Stimulated activated effector memory CD8-positive, alpha-beta T cell treated with anti-CD3 and anti-CD28 coated beads, Interleukin-12 subunit alpha, Interleukin-12 subunit beta, amount 100 ng/mL, for 72 hours (primary cell): Measurements from ENCODE around the gene UBASH3B.
A peak's percentile ranks its signal among the peaks of the same experiment; 100 is the strongest.

Experiments
- ATAC-seq: fragments of 150-1000 bp; cut with Tn5 transposase; 2 replicates; pipeline ENCODE4 v1.10.0; 2021
- DNase-seq, 2 donors: peaks; one replicate each; pipeline ENCODE4 v3.0.0; 2021 to 2022; ENCODE audit warnings: low spot score in 2 of 2
- H3K27ac Mint-ChIP-seq: one replicate; pipeline ENCODE4 v1.8.0; 2022; ENCODE audit warnings: mild to moderate bottlenecking, mixed read lengths
- H3K36me3 Mint-ChIP-seq: one replicate; pipeline ENCODE4 v1.8.0; 2022; ENCODE audit warnings: mild to moderate bottlenecking, mixed read lengths
- H3K4me1 Mint-ChIP-seq: one replicate; pipeline ENCODE4 v1.8.0; 2022; ENCODE audit warnings: mixed read lengths
- H3K4me3 Mint-ChIP-seq: one replicate; pipeline ENCODE4 v1.8.0; 2022; ENCODE audit warnings: mild to moderate bottlenecking, mixed read lengths
- H3K9me3 Mint-ChIP-seq: one replicate; pipeline ENCODE4 v1.8.0; 2022; ENCODE audit warnings: mixed read lengths

UBASH3B gene

DNA sequence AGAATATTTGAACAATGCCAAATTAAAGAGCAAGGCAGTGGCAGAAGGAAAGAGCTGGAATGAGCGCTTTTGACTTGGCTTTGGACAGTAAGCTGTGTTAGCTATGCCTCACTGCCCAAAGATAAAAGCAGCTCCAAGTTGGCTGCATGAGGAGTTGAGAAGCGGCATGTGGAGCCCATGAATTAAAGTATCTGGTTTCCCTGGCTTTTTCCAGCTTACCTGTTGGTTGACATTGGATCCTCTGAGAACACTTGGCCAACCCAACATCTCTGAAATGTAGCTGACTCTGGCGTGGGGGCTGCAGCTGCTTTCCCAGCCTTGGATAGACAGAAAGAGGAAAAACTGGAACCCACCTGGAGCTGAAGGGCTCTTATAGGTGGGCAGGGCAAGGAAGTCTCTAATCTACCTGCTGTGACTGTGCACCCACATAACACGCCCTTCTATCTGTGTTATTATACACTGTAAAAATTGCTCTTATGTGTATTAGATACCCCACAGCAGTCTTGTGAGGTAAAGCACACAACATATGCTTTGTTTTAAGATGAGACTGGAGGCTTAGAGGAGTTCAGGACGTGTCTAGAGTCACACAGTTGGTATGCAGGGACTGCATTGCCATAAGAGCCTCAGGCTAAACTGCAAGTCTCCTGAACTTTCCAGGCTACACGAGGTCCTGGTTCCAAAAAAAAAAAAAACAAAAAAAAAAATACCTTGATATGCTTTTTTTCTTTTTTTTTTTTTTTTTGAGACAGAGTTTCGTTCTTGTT is 5.8 kb downstream of the UBASH3B start:
- Mint-ChIP-seq H3K36me3 (peaks cover 13% of the 10 kb centered on the region), H3K27ac (no peak overlapping the region), H3K4me3 (no peak overlapping the region), H3K9me3 (no peaks in the 10 kb centered on the region), H3K4me1 (peaks cover 40% of the 10 kb centered on the region)
- ATAC-seq = no peak
- no peak for DNase-seq

DNA sequence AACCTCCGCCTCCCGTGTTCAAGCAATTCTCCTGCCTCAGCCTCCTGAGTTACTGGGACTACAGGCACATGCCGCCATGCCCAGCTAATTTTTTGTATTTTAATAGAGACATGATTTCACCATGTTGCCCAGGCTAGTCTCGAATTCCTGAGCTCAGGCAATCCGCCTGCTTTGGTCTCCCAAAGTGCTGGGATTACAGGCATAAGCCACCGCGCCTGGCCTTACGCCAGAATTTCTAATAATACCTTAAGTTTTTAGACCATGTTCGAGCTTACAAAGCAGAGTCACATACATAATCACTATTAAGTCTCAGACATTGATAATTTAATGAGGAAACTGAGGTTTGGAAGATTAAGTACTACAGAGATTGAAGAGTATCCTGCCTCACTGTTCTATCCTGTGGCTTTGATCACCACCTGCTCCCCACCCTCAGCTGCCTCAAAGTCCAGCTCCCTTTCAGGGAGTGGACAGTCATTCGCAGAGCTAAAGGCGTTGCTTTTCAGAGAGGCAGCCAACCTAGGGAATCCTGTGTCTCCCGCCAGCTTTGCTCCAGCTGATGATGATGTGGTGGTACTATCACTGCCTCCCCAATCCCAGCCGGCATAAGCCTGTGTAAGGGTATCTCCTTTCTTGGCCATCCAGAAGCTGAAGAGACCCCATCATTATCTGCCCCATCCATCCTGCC is 7.7 kb downstream of the UBASH3B start:
- Mint-ChIP-seq H3K27ac (no peak overlapping the region), H3K9me3 (no peaks in the 10 kb centered on the region), H3K4me1 (peaks cover 44% of the 10 kb centered on the region), H3K4me3 (no peak overlapping the region), H3K36me3 (peaks cover 13% of the 10 kb centered on the region)
- ATAC-seq = no peak
- DNase-seq = no peak

DNA sequence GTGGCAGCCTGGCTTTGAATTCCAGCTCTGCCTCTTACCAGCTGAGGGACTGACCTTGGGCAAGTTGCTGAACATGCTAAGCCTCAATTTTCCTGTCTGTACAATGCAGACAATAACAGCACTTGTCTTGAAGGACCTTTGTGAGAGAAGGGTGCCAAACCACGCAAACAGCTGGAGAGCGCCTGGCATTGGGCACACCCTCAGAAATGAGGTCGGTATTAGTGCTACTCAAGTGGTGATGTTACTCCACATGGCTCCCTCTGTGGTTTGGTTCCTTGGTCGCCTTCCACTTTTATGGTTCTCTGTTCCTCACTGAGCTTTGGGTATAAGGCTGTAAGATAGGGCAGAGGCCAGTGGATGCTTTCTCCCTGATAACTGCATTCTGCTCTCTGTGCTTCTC is 8.2 kb downstream of the UBASH3B start:
- Mint-ChIP-seq H3K9me3 (no peaks in the 10 kb centered on the region), H3K4me1 (peaks cover 49% of the 10 kb centered on the region), H3K36me3 (peaks cover 13% of the 10 kb centered on the region), H3K27ac (no peak overlapping the region), H3K4me3 (no peak overlapping the region)
- DNase-seq (no peak), ATAC-seq (no peak)

DNA sequence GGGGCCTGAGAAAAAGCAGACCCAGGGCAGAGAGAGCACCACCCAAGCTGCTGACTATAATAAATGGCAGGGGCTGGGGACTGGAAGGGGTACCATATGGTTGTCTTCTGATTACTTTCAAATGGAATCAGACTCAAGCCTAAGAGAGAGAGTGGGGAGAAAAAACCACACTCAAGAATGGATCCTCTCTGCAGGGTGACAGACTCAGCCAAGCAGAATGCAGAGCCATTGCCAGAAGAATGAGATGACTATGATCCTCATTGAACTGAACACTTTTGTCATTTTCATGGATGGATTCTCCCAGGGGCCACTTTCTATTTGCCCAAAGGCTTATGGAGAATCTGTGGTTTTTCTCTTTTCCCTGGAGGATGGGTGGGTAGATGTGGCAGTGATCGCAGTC is 8.7 kb downstream of the UBASH3B start:
- ATAC-seq (no peak), DNase-seq (no peak)
- Mint-ChIP-seq H3K36me3 (peaks cover 13% of the 10 kb centered on the region), H3K4me3 (no peak overlapping the region), H3K4me1 (peaks cover 49% of the 10 kb centered on the region), H3K27ac (no peak overlapping the region), H3K9me3 (peaks cover under 1% of the 10 kb centered on the region)

DNA sequence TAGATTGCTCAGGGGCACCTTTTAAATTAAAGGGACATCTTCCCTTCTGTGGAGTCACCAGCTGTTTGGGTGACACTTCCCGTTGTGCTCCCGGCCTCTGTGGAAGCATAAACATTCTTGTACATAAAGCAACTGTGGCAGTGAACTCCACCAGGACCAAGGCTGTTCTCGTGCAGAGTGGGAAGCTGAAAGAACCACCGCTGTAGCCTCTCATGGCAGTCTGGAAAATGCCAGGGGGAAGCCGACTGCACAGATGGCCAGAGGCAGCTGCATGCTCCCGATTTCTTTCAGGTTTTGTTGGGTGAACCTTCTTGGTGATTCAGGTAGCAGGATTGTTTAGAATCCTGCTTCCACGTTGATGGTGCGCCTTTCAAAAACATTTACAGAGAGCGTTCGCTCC is 10.3 kb downstream of the UBASH3B start:
- H3K4me1 Mint-ChIP-seq = peaks cover 53% of the 10 kb centered on the region
- no peak overlapping the region for H3K27ac Mint-ChIP-seq
- H3K36me3 Mint-ChIP-seq = peaks cover 13% of the 10 kb centered on the region
- ATAC-seq (no peak), DNase-seq (no peak)
- peaks cover 3% of the 10 kb centered on the region for H3K9me3 Mint-ChIP-seq
- H3K4me3 Mint-ChIP-seq = no peak overlapping the region

DNA sequence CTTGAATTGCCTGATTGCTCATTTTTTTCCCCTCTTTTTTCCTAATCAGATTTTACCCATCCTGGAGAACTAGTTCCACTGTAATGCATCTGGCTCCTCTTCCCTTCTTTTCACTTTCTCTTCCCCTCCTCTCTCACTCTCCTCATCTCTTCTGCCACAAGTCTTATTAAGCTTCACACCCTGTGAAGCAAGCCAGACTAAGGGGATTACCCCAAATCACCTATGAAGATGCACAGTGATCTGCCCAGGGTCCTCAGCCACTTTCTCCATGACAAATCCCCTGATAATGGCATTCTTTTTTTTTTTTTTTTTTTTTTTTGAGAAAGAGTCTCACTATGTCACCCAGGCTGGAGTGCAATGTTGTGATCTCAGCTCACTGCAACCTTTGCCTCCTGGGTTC is 11.2 kb downstream of the UBASH3B start:
- H3K27ac Mint-ChIP-seq = no peak overlapping the region
- peak overlapping the region; percentile 48 for H3K4me3 Mint-ChIP-seq

DNA sequence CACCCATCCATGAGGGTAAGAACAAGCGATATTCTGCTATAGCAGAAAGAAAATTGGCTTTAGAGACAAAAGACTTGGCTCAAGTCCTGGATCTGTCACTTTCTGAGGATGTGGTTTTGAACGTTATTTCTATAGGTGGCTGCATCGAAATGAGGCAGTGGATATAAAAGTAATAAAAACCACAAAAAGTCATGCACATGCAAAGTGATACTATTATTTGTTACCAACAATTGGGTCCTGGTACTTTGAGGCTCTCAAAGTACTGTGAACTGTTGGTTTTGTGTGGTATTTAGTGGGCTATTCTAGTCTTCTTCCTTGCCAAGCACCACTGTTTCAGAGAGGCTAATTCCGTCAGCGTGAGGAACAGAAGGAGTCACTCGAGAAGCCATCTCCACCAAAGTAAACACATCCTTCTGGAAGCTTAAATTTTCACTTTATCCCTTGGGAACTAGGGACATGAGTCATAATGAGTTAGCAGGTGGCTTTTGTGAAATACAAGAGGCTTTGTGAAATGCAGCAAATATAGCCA is 13.1 kb downstream of the UBASH3B start:
- Mint-ChIP-seq H3K27ac (peak overlapping the region; percentile 35), H3K4me3 (peak overlapping the region; percentile 4), H3K4me1 (peaks cover 56% of the 10 kb centered on the region), H3K36me3 (peaks cover 9% of the 10 kb centered on the region), H3K9me3 (peaks cover 3% of the 10 kb centered on the region)
- ATAC-seq (peak; percentile 88), DNase-seq (no peak)

More for the DNA sequence above, 11.2 kb downstream of the UBASH3B start:
- ATAC-seq (no peak), DNase-seq (no peak)
- H3K36me3 Mint-ChIP-seq = peaks cover 13% of the 10 kb centered on the region
- peaks cover 53% of the 10 kb centered on the region for H3K4me1 Mint-ChIP-seq
- H3K9me3 Mint-ChIP-seq = peaks cover 3% of the 10 kb centered on the region

DNA sequence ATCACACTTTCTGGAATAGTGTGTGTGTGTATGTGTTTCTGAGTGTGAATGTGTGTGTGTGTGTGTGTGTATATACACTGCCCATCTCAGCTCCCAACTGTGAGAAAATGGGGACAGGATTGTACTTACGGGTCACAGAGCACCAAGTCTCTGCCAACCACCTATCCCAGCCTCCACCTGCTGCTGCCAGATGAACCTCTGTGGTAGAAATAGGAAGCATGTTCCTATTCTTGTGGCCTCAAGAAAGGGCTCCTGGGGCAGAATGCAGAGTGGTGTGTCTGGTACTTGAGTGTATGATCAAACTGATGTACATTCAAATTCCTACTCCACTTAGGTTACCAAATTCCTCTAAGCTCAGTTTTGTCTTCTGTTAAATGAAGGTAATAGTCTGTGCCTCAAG is 14.6 kb downstream of the UBASH3B start:
- Mint-ChIP-seq H3K27ac (no peak overlapping the region), H3K4me3 (no peak overlapping the region), H3K9me3 (peaks cover 3% of the 10 kb centered on the region), H3K4me1 (peaks cover 50% of the 10 kb centered on the region), H3K36me3 (peaks cover 14% of the 10 kb centered on the region)
- DNase-seq (no peak), ATAC-seq (no peak)

DNA sequence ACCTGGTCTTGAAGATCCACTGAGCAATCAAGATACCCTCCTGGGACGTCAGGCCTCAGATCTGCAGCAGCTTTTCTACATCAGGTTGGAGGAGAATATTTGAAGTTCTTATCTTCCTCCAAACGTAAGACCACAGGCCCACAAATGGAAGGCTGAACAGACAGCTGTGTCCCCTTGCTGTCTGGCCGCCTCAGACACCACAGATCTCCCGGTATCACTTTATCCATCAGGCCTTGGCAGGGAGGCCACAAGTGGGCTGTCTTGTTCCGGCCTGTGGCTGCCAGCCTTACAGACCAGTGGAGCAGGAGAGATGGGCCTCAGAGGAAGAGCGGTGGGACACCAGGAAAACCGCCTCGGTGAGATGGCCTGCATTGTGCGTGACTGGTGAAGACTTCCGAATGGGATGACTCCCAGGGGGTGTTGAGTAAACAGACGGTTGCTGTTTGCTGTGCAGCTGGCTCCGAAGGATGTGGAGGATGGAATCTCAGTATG is 15.9 kb downstream of the UBASH3B start:
- ATAC-seq = no peak
- H3K9me3 Mint-ChIP-seq = peaks cover 3% of the 10 kb centered on the region
- peaks cover 14% of the 10 kb centered on the region for H3K36me3 Mint-ChIP-seq
- DNase-seq = no peak
- H3K4me1 Mint-ChIP-seq = peaks cover 57% of the 10 kb centered on the region
- no peak overlapping the region for H3K27ac Mint-ChIP-seq
- H3K4me3 Mint-ChIP-seq = no peak overlapping the region

DNA sequence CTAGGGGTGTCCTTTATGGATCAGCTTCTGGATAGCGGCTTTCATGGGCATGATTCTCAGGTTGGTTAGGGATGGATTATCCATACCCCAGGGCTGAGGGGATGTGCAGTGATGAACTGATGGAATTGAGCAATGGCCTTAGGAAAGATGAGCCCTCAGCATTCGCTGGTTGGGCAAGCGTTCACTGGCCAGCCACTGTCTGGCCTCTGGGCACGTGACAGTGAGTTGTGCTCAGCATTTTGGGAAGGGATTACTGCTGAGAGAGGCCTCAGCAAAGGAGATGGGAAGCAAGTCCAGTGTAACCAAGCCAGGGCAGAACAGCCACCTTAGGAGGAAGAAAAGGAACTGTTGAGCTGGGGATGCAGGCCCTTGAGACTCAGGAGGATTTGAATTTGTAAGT is 17.4 kb downstream of the UBASH3B start:
- ATAC-seq = no peak
- no peak for DNase-seq
- Mint-ChIP-seq H3K4me1 (peaks cover 54% of the 10 kb centered on the region), H3K27ac (no peak overlapping the region), H3K36me3 (peaks cover 14% of the 10 kb centered on the region), H3K4me3 (no peak overlapping the region), H3K9me3 (peaks cover 3% of the 10 kb centered on the region)

DNA sequence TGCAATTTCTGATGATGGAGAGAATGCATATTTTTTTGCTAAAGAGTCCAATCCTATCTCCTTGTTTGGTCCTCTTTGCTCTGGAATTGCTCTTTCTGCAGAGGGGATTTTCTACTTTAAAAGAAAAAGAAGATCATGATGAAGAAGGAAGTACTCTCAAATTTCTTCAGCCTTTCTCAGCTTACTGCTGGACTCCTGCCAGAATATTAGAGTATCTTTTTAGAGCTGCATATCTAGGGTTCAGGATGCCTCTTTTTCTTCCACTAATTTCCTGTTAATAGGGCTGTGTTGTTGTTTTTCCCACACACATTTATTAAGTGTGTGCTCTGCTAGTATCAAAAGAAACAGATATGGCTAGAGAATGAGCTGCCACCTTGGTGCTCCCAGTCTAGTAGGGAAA is 18.2 kb downstream of the UBASH3B start:
- Mint-ChIP-seq H3K4me3 (no peak overlapping the region), H3K4me1 (peaks cover 47% of the 10 kb centered on the region), H3K9me3 (peaks cover 3% of the 10 kb centered on the region), H3K36me3 (peaks cover 14% of the 10 kb centered on the region), H3K27ac (no peak overlapping the region)
- no peak for ATAC-seq
- no peak for DNase-seq

DNA sequence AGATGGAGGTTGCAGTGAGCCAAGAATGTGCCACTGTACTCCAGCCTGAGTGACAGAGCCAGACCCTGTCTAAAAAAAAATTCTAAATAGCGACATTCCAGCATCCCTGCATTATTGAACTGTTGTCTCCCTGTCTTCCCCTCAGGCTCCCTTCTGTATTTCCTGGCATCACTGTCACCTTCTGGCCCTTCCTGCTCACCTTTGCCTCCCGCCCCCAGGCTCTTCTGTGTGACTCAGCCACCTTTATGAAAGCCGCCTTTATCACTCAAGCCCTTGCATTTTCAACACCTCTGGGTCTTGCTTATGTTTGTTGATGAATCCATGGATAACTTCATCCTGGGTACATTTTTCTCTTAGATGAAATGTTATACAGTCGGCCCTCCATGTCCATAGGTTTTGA is 21.1 kb downstream of the UBASH3B start:
- H3K4me3 Mint-ChIP-seq = no peak overlapping the region
- peaks cover 31% of the 10 kb centered on the region for H3K4me1 Mint-ChIP-seq
- peak overlapping the region; percentile 24 for H3K27ac Mint-ChIP-seq
- H3K36me3 Mint-ChIP-seq = peaks cover 14% of the 10 kb centered on the region
- no peaks in the 10 kb centered on the region for H3K9me3 Mint-ChIP-seq
- ATAC-seq = no peak
- DNase-seq = no peak

DNA sequence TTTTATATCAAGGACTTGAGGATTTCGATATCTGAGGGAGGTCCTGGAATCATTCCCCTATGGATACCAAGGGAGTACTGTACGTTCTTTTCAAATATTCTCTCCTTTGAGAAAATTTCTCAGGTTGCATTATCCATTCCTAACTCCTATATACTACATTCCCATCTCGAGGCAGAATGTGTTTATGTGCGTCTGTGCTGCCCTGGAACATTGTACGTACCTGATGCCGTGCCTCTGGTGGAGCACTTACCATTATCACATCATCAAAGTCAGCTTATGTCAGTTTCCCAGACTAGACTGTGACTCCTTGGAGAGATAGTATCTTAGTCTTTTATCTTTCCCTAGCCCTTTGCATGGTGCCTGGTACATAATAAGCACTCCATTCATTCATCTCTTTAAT is 21.7 kb downstream of the UBASH3B start:
- no peak overlapping the region for H3K4me3 Mint-ChIP-seq
- H3K36me3 Mint-ChIP-seq = peaks cover 14% of the 10 kb centered on the region
- peaks cover 35% of the 10 kb centered on the region for H3K4me1 Mint-ChIP-seq
- no peak for DNase-seq
- H3K9me3 Mint-ChIP-seq = no peaks in the 10 kb centered on the region
- no peak overlapping the region for H3K27ac Mint-ChIP-seq
- no peak for ATAC-seq

DNA sequence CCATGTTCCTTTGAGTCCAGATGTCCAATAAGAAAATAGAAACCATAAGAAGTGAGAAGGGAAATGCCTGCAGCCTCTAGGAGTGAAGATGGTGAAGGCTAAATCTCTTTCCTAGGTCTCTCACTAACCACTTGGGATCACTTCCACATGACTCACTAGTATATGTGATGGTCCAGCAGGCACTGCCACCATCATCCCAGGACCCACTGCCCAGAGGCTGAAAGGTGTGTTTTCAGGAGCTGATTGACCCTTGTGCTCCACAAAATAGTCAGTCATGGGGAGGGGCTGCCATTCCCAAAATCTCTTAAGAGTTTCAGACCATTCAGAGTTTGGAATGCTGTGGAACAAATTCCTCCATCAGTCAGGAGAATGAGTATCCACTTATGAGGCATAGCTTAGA is 22.9 kb downstream of the UBASH3B start:
- Mint-ChIP-seq H3K27ac (no peak overlapping the region), H3K4me3 (no peak overlapping the region), H3K36me3 (peaks cover 6% of the 10 kb centered on the region), H3K9me3 (no peaks in the 10 kb centered on the region), H3K4me1 (peaks cover 30% of the 10 kb centered on the region)
- DNase-seq (no peak), ATAC-seq (no peak)

DNA sequence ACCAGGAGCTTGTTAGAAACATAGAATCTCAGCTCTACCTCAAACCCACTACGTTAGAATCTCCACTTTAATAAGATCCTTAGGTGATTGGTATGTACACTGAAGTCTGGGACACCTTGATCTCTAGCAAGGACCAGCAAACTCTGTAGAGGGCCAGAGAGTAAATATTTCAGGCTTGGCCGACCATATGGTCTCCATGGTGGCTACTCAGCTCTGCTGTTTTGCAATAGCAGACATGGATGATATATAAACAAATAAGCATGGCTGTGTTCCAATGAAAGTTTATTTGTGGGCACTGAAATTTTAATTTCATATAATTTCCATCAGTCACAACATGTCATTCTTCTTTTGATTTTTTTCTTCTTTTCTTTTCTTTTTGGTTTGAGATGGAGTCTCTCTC is 23.9 kb downstream of the UBASH3B start:
- H3K4me1 Mint-ChIP-seq = peaks cover 36% of the 10 kb centered on the region
- H3K27ac Mint-ChIP-seq = no peak overlapping the region
- H3K4me3 Mint-ChIP-seq = no peak overlapping the region

DNA sequence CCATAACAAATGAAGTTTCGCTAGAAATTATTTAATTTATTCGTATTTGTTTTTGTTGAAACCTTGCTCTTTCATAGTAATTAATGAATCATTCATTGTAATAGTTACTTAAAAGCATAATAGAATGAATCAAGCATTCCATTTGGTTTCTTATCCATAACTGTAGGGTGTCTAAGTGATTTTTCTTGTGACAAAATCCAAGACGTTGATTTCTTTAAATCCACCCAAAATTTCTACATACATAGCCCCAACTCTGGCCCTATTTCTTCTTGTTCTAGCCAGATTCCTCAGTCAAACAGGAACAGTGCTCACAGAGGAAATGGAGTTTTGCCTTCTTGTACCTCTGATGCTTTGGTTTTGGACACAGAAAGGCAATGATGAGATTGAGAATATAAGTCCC is 25.5 kb downstream of the UBASH3B start:
- Mint-ChIP-seq H3K36me3 (peaks cover 2% of the 10 kb centered on the region), H3K27ac (no peak overlapping the region), H3K9me3 (no peaks in the 10 kb centered on the region), H3K4me3 (no peak overlapping the region), H3K4me1 (peaks cover 29% of the 10 kb centered on the region)
- DNase-seq (no peak), ATAC-seq (no peak)

More for the DNA sequence above, 23.9 kb downstream of the UBASH3B start:
- ATAC-seq = no peak
- H3K36me3 Mint-ChIP-seq = peaks cover 2% of the 10 kb centered on the region
- DNase-seq = no peak
- no peaks in the 10 kb centered on the region for H3K9me3 Mint-ChIP-seq
